Omental fat pad (tissue), 4 donors: ENCODE measurements around the gene LIN7B. TPM values are rescaled to one million over a fixed set of nuclear protein-coding genes. Genes with fewer than 3 reads are reported as not detected.
"Not testable (repeated sequence)": the region's sequence is repeated elsewhere in the genome, so short reads cannot be mapped to it uniquely, and the experiment has no call there.

ENCODE experiments used
- ATAC-seq: fragments of 150-250 bp; one replicate; pipeline ENCODE4 v1.9.1; 2016; ENCODE audit warnings: mild to moderate bottlenecking, moderate library complexity; ENCODE audit not compliant: low FRiP score
- DNase-seq: peaks from one replicate; pipeline ENCODE4 v3.0.0-alpha.2; 2019; ENCODE audit warnings: low spot score
- CTCF ChIP-seq, 3 donors: fragments of 450-650 bp; IDR thresholded peaks; one replicate each; pipeline ENCODE4 v1.5.1; 2016 to 2017; ENCODE audit warnings: antibody characterized with exemption in 3 of 3, mild to moderate bottlenecking in 3 of 3, moderate library complexity in 2 of 3
- total RNA-seq, 4 donors: library from RNA; depleted of rRNA; stranded (reverse); fragments of >200 nt; gene quantifications; one replicate each; pipeline ENCODE4 v1.1.0, GENCODE V29; 2016

The LIN7B gene
- total RNA-seq, 4 donors from 2014 or later = 3.7 to 9.0 (median 3.9) TPM; not detected in 1

- ATAC-seq (no peak), DNase-seq (no peak)
- TF ChIP-seq CTCF (IDR thresholded peaks at IDR 0.05) = no peak
Observed at GRCh38 chr19:49141352-49141751, 27.2 kb downstream of the LIN7B start.

DNA sequence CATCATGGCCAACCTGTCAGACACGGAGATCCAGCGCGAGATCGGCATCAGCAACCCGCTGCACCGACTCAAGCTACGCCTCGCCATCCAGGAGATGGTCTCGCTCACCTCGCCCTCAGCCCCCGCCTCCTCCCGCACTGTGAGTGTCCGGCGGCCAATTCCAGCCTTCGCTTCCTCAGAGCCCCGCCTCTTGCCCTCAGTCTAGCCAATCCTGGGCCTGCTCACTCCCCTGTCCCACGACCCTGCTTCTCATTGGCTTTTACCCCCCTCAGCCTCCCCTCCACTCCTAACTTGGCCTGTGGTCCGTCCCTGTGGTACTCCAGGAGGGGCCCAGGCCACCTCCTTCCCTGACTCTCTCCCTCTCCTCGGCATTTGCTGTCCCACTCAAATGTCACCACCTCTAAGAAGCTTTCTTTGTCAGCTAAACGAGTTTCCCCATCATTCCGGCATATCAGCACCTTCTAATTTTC lies 28.7 kb downstream of the LIN7B start:
- no peak for TF ChIP-seq CTCF (IDR thresholded peaks at IDR 0.05)
- DNase-seq = peak; percentile 73
- ATAC-seq = peak; percentile 97

GRCh38 chr19:49145573-49146407 lies 31.6 kb downstream of the LIN7B start:
- no peak for ATAC-seq
- DNase-seq = peak; percentile 90
- peak in 1 of 3 donors; percentile 47 for TF ChIP-seq CTCF (IDR thresholded peaks at IDR 0.05)

- DNase-seq, ATAC-seq: not testable (repeated sequence)
Observed at GRCh38 chr19:49146408-49146770, 32.2 kb downstream of the LIN7B start.

DNA sequence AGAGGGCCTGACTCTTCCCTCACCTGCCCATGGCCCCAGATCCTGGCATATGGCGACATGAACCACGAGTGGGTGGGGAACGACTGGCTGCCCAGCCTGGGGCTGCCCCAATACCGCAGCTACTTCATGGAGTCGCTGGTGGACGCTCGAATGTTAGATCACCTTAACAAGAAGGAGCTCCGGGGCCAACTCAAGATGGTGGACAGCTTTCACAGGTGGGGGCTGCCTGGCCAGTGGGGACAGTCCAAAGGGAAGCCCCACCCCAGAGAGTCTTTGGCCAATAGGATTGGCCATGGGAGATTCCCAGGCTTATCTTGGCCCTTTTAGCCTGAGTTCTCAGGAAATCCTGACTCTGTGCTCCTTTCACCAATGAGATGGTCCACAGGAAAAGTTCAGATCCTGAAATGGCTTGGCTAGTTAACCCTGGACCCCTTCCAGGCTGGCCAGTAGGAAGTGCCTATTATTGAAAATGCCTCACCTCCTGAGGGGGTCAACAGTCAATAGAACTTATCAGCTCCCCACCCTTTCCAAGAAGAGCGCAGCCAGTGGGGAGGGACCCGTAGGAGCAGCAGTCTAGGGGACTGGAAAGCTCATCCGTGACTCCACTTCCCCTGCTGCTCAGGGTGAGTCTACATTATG lies 34.0 kb downstream of the LIN7B start:
- ATAC-seq (no peak), DNase-seq (no peak)
- TF ChIP-seq CTCF (IDR thresholded peaks at IDR 0.05) = no peak

DNA sequence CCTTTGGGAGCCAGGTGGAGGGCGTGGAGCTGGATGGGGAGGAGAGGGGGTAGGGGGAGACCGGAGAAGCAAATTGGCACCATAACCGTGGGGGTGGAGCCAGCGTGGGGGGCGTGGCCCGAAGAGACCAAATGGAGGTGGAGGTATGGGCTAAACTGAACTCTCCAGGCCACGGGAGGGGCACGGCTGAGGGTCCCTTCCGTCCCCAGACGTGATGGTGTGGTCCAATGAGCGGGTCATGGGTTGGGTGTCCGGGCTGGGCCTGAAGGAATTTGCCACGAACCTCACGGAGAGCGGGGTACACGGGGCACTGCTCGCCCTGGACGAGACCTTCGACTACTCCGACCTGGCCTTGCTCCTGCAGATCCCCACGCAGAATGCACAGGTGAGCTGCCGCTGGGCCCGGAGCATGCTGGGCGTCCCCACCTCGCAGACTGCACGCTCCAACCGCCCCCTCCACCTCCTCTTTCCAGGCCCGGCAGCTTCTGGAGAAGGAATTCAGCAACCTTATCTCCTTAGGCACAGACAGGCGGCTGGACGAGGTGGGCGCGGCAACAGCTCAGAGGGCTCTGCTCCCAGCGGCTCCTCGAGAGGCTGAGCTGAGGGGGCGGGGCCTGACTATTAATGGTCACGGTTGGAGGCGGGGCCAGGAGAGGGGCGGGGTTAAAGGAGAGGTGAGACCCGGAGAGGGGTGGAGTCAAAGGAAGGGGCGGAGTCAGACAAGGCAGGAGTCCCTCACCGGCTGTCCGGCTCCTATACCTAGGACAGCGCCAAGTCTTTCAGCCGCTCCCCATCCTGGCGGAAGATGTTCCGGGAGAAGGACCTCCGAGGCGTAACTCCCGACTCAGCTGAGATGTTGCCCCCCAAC lies 34.8 kb downstream of the LIN7B start:
- peak; percentile 88 for ATAC-seq
- DNase-seq = peak; percentile 100
- TF ChIP-seq CTCF (IDR thresholded peaks at IDR 0.05) = no peak

- no peak for TF ChIP-seq CTCF (IDR thresholded peaks at IDR 0.05)
- ATAC-seq = peak; percentile 30
- DNase-seq = no peak
Observed at GRCh38 chr19:49149652-49150105, 35.5 kb downstream of the LIN7B start.
